BE2C (cell line): Measurements from ENCODE around the gene ZNF628.

Experiments
- DNase-seq: peaks from one replicate; pipeline ENCODE4 v3.0.0-alpha.2; 2020
- H3K27me3 ChIP-seq: fragments of 250-450 bp; sonication (Bioruptor Pico); 2 replicates; pipeline ENCODE4 v1.5.1; 2020; ENCODE audit warnings: mild to moderate bottlenecking
- H3K36me3 ChIP-seq: fragments of 250-450 bp; sonication (Bioruptor Pico); 2 replicates; pipeline ENCODE4 v1.5.1; 2020; ENCODE audit warnings: mild to moderate bottlenecking
- H3K4me1 ChIP-seq: fragments of 250-450 bp; sonication (Bioruptor Pico); 2 replicates; pipeline ENCODE4 v1.5.1; 2020
- H3K4me3 ChIP-seq: 2 replicates; pipeline ENCODE4 v1.5.1; 2011; ENCODE audit warnings: low read depth, low read length
- H3K9me3 ChIP-seq: fragments of 250-450 bp; sonication (Bioruptor Pico); 2 replicates; pipeline ENCODE4 v1.5.1; 2020
- CTCF ChIP-seq: IDR thresholded peaks from 2 replicates; pipeline ENCODE4 v1.5.1; 2012; ENCODE audit warnings: mild to moderate bottlenecking, low read depth, low read length

Gene ZNF628

GRCh38 chr19:55452749-55453346 lies 23.6 kb upstream of the ZNF628 start:
- Histone ChIP-seq H3K36me3 (peaks cover 3% of the 10 kb centered on the region; the same call in 1 of the 2 replicates), H3K4me3 (peak overlapping the region; percentile 59), H3K9me3 (no peaks in the 10 kb centered on the region), H3K27me3 (peaks cover 19% of the 10 kb centered on the region), H3K4me1 (no peaks in the 10 kb centered on the region)
- DNase-seq, result peak; percentile 97
- no peak for TF ChIP-seq CTCF

GRCh38 chr19:55453511-55454260 lies 22.7 kb upstream of the ZNF628 start:
- no peak for DNase-seq
- H3K27me3 ChIP-seq, result peaks cover 19% of the 10 kb centered on the region
- no peak for TF ChIP-seq CTCF
- H3K36me3 ChIP-seq, result peaks cover 3% of the 10 kb centered on the region; the same call in 1 of the 2 replicates
- no peaks in the 10 kb centered on the region for H3K9me3 ChIP-seq
- H3K4me1 ChIP-seq, result no peaks in the 10 kb centered on the region
- no peak overlapping the region for H3K4me3 ChIP-seq

GRCh38 chr19:55454787-55455243 lies 21.6 kb upstream of the ZNF628 start:
- peak; percentile 73 for DNase-seq
- TF ChIP-seq CTCF, result peak; percentile 84
- Histone ChIP-seq H3K27me3 (peaks cover 13% of the 10 kb centered on the region), H3K36me3 (peaks cover 3% of the 10 kb centered on the region; the same call in 1 of the 2 replicates), H3K4me1 (peaks cover 3% of the 10 kb centered on the region), H3K4me3 (no peak overlapping the region), H3K9me3 (no peaks in the 10 kb centered on the region)

- H3K9me3 ChIP-seq, result no peaks in the 10 kb centered on the region
- H3K4me3 ChIP-seq, result no peak overlapping the region
- H3K27me3 ChIP-seq, result peaks cover 13% of the 10 kb centered on the region
- DNase-seq, result no peak
- peaks cover 9% of the 10 kb centered on the region for H3K4me1 ChIP-seq
- peaks cover 3% of the 10 kb centered on the region; the same call in 1 of the 2 replicates for H3K36me3 ChIP-seq
- no peak for TF ChIP-seq CTCF
Measured at GRCh38 chr19:55455576-55456235, 20.7 kb upstream of the ZNF628 start.

- no peak for DNase-seq
- Histone ChIP-seq H3K9me3 (no peaks in the 10 kb centered on the region), H3K4me1 (peaks cover 10% of the 10 kb centered on the region), H3K27me3 (peaks cover 11% of the 10 kb centered on the region), H3K36me3 (peaks cover 3% of the 10 kb centered on the region; the same call in 1 of the 2 replicates), H3K4me3 (no peak overlapping the region)
- TF ChIP-seq CTCF, result no peak
Measured at GRCh38 chr19:55456347-55456746, 20.1 kb upstream of the ZNF628 start.
